Activated T-helper 9 cell treated with anti-CD3 and anti-CD28 coated beads, Interleukin-2, amount 50 U/mL, for 16 hours (primary cell): ENCODE data around the gene NAV2.

Source experiments
- DNase-seq: peaks from one replicate; pipeline ENCODE4 v3.0.0-alpha.2; 2020; ENCODE audit warnings: low read depth

The NAV2 gene

GRCh38 chr11:19929147-19929546, 216.5 kb downstream of the NAV2 start:
- no peak for DNase-seq

GRCh38 chr11:19929655-19930054, 217.0 kb downstream of the NAV2 start:
- no peak for DNase-seq

GRCh38 chr11:19931141-19931770, 218.6 kb downstream of the NAV2 start:
- DNase-seq: no peak

- DNase-seq: no peak
Observed at GRCh38 chr11:19931771-19932369, 219.2 kb downstream of the NAV2 start.

- no peak for DNase-seq
Observed at GRCh38 chr11:19933132-19933735, 220.6 kb downstream of the NAV2 start.

GRCh38 chr11:19933801-19934488, 221.3 kb downstream of the NAV2 start:
- no peak for DNase-seq

GRCh38 chr11:19934828-19935259, 222.2 kb downstream of the NAV2 start:
- DNase-seq: no peak

DNA sequence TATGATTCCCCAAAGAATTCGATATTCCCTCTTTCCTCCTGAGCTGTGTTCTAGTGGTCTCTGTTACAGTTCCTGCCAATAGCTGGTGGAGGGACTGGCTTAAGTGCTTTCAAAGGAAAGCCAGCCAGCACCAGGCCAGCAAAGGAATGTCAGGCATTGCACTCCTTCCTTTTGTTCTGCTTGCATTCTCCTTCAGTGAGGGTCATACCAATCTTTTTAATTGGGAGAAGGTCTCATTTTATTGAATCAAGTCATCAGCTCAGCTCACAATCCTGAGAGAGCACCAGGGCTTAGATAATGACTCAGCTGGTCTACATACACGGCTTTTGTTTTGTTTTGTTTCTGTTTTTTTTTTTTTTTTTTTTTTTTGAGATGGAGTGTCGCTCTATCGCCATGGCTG, 222.9 kb downstream of the NAV2 start:
- DNase-seq: no peak

- DNase-seq: no peak
Observed at GRCh38 chr11:19936461-19936860, 223.8 kb downstream of the NAV2 start.

GRCh38 chr11:19938169-19938856, 225.7 kb downstream of the NAV2 start:
- DNase-seq: peak; percentile 1

DNA sequence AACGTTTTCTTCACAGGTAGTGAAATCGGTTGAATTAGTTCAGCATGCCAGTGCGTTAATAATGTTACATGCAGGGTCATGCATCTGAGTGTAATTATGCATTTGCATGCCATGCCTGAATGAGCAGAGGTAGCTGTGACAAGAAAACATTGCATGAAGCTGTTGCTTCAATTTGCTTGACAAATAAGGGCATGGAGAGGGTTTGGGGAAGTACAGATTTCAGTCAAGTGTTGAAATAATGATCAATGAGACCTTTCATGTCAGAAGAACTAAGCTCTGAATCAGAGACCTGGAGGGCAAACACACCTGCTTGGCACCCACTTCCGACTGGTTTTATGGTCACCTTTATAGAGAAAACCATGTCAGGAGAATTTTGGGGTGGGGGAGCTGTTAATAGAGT, 226.2 kb downstream of the NAV2 start:
- DNase-seq: no peak

GRCh38 chr11:19939415-19939929, 226.8 kb downstream of the NAV2 start:
- no peak for DNase-seq

DNA sequence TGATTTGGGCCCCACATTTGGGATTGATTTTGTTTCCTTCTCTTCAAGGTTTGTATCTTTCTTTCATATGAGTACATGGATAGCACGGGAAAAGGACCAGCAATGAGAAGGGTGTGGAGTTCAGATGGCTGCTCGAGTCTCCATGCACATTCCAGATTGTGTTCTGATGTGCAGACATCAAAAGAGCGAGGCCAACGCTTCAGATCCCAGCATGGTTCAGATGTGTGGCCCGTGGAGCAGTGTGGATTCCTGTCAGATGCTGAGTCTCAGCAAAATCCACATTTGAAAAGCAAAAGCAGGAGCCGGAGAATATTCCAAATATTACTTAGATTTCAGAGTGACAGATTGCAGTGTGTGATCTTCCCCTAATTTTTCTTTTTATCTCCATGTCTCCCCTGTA, 228.2 kb downstream of the NAV2 start:
- no peak for DNase-seq

DNA sequence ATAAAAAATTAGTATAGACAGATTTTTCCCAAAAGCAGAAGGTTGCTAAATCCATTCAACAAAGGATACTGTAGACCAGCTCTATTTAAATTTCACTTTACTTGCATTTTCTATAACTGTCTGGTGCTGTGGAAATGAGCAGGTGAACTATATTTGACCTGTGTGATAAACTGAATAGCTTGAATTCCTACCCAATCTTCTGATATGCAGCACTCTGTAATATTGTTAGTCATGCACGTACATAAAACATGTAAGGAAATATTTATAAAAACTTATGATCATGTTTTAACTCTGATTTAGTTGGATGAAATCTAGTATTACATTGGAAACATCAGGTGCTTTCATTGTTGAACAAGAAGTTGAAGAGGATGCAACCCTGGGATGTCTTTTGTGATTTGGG, 234.0 kb downstream of the NAV2 start:
- no peak for DNase-seq

- DNase-seq: no peak
Observed at GRCh38 chr11:19947537-19948114, 235.0 kb downstream of the NAV2 start.

DNA sequence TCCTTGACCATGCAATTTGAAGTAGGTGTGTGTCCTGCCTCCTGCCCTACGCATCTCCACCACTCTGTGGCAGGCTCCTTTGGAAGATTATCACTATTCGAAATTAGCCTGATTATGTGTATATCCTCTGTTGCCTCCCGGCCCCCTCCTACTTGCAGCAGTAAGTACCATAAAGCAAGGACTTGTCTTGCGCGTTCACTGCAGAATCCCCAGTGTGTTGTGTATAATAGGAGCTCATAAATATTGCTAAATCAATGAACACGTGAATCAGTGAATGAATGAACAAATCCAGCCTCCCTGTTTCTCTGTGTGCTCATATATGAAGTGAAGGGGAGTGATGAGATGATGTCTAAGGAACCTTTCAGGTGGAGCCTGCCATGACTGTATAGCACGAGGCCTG, 237.0 kb downstream of the NAV2 start:
- DNase-seq: no peak

DNA sequence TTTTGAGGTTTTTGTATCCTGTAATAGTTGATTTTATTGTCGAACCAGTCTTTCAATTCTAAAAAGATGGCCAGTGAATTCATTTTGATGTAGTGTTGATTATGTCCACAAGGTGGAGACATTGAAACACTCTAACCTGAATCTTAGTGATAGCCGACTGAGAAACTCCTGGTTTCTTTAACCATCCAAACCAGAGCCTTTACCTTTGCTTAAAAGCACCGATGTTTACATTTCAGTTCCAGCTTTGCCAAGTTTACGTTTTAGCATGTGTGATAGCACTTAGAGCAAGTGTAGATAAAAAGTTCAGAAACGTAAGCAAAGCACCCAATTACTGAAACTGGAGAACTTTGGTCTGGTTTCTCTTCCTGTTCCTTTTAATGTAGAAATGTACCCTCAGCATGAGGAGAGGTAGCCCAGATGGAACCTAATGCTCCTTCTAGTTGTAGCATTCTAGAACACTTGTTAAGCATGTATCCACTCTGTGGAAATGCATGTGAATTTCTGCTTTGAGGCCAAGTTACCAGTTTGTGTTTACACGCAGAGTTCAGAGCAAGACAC, 239.0 kb downstream of the NAV2 start:
- no peak for DNase-seq

DNA sequence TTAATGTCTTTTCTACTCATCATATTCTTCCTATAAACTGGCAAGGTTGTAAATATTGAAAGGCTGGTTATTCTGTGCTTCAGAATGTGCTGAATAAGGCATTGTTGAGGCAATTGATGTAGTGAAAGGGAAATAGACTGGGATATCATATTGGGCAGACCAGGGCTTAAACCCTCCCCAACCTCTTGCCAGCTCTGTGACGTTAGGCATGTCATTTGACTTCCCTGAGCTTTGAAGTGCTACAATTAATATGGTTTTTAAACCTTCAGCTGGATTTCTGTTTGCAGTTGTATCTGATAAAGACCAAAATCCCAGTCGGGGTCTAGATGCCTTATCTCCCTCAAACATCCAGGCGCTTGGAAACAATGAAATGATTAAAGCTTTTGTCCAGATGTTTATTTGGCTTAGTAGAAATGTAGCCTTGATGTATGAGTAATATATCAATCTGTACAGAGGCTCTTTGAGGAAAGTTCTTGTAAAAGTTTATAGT, 239.5 kb downstream of the NAV2 start:
- DNase-seq: no peak

DNA sequence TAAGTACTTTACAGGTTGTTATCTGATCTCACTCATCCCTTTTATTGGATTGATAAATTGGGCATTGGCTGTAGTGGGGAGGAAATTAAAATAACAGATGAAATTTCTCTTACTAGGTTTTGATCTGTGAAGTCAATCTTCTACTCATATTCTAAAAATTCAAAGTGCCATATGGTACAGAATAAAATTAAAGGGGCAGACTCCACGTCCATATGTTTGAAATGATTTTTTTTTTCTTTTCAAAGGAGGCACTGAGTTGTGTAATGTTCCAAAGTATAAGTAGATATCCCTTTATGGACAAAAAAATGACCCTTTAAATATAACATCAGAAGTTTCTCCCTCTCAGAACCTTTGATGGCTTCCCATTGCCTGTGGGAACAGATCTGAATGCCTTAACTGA, 240.3 kb downstream of the NAV2 start:
- DNase-seq: no peak

GRCh38 chr11:19953336-19953735, 240.7 kb downstream of the NAV2 start:
- DNase-seq: no peak

- DNase-seq: no peak
Observed at GRCh38 chr11:19953909-19954308, 241.3 kb downstream of the NAV2 start.
